ENCODE data around the gene LDLRAD4.

DNA sequence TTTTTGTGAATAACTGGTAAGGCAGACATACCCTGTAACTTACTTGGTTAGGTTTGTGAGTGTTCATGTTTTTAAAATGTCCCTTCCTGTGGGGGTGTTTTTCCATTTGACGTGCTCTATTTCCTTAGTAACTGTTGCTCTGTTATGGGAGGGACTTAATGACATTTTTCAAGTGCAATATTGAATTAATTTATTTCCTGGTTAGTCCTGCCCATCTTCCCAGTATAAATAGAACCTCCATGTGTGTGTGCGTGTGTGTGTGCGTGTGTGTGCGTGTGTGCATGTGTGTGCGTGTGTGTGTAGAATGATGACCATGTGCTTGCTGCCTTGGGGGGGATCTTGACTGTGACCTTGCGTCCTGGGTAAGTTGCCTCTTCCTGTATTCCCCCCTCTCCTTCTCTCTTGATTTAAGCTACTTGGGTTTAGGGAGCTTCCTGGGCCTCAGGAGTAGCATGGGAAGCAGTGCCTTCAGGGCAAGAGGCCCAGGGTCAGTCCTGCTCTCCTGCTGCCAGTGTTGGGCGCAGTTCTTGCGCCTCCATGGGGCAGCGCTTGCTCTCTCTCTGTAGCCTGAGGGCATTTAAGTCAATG lies 163.9 kb downstream of the LDLRAD4 start:
- TF ChIP-seq, protein P1, sequence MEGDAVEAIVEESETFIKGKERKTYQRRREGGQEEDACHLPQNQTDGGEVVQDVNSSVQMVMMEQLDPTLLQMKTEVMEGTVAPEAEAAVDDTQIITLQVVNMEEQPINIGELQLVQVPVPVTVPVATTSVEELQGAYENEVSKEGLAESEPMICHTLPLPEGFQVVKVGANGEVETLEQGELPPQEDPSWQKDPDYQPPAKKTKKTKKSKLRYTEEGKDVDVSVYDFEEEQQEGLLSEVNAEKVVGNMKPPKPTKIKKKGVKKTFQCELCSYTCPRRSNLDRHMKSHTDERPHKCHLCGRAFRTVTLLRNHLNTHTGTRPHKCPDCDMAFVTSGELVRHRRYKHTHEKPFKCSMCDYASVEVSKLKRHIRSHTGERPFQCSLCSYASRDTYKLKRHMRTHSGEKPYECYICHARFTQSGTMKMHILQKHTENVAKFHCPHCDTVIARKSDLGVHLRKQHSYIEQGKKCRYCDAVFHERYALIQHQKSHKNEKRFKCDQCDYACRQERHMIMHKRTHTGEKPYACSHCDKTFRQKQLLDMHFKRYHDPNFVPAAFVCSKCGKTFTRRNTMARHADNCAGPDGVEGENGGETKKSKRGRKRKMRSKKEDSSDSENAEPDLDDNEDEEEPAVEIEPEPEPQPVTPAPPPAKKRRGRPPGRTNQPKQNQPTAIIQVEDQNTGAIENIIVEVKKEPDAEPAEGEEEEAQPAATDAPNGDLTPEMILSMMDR (IDR thresholded peaks at IDR 0.05), result no peak
- no peak for TF ChIP-seq POLR2A (IDR thresholded peaks at IDR 0.05)
